Measurements from ENCODE around the gene FERD3L. TPM values are rescaled to one million over a fixed set of nuclear protein-coding genes. Genes with fewer than 3 reads are reported as not detected.

FERD3L gene
- total RNA-seq, 4 donors from 2014 or later = not detected

DNA sequence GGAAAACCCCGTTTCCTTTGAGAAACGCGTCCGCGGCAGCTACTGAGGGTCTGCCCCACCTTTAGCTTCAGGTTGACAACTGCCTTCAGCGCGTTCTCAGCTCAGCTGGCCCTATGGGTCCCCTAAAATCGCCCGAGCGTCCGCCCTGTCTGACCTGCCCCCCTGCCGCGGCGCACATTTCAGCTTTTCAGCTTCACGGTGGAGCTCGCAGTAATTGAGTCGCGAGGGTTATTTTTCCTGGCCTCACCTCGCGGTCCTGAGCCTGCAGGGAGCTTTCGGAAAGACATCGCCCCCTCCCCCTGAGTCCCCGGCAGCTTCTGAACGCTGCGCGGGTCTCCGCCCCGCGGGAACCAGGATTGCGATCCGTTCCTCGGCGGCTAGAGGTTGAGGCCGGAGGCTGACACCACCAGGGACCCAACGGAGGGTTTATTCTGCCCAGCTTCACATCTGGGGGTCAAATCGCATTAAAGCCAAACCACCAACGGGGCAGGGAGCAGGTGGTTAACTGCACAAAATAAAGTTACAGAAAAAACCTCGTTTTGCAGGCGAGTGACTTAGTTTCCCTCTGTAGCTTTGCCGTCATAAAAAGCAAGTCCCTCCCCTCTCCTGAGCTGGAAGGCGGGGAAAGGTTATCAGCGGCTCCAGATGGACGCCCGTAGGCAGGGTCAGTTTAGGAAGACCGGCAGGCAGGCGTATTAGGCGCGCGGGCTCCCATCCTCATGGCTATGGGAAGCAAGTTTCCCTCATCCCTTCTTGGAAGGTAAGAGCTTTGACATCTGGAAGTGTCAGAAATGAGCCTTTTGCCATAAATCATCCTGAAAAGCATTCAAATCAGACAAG, 38.8 kb downstream of the FERD3L start:
- WGBS, 2 donors (ENCODE audit: low coverage in 1 of 2) = 9 to 15% methylated on average over 11 to 26 of the region's 49 CpGs
- Histone ChIP-seq H3K4me1 (peaks cover 0 to 26% (median 9%) of the 10 kb centered on the region in 3 donors), H3K4me3 (peak overlapping the region; percentile 40 to 55), H3K27ac (peak overlapping the region in 3 of 4 donors; percentile 74 to 86 (median 80)), H3K36me3 (no peaks in the 10 kb centered on the region), H3K9me3 (no peaks in the 10 kb centered on the region), H3K27me3 (peaks cover 88% of the 10 kb centered on the region)
- peak; percentile 23 for ATAC-seq
- TF ChIP-seq POLR2AphosphoS5 (IDR thresholded peaks at IDR 0.05) = no peak
- no peak for TF ChIP-seq CTCF (IDR thresholded peaks at IDR 0.05)
- no peak for TF ChIP-seq EP300 (IDR thresholded peaks at IDR 0.05)

- Histone ChIP-seq H3K4me1 (peaks cover 0 to 26% (median 9%) of the 10 kb centered on the region in 3 donors), H3K27me3 (peaks cover 86% of the 10 kb centered on the region), H3K4me3 (no peak overlapping the region), H3K36me3 (no peaks in the 10 kb centered on the region), H3K27ac (peak overlapping the region in 1 of 4 donors; percentile 86), H3K9me3 (no peaks in the 10 kb centered on the region)
- 47 to 59% methylated on average over 4 of the region's 4 CpGs for WGBS, 2 donors (ENCODE audit: low coverage in 1 of 2)
- ATAC-seq = no peak
- TF ChIP-seq EP300 (IDR thresholded peaks at IDR 0.05) = no peak
- TF ChIP-seq POLR2A (IDR thresholded peaks at IDR 0.05) = no peak
- no peak for TF ChIP-seq POLR2AphosphoS5 (IDR thresholded peaks at IDR 0.05)
- TF ChIP-seq CTCF (IDR thresholded peaks at IDR 0.05) = no peak
Measured at GRCh38 chr7:19105546-19105945, 39.7 kb downstream of the FERD3L start.

DNA sequence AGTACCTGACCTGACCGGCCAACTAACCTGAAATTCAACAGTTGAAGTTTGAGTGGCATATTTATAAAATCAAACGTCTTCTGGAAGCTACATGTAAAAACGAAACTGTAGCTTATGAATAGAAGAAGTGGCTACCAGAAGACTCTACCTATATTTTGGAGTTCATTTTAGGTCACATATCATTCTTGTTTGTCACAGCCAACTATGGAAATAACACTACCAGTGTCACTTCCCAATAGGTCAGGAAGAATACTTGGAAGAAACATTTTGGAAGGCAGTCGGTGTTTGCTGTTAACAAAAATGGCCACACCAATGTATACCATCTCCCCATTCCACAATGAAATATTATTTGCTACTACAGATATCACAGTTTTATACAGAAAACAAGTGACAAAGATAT, 40.4 kb downstream of the FERD3L start:
- no peak for ATAC-seq
- H3K4me3 ChIP-seq = no peak overlapping the region
- WGBS, 2 donors (ENCODE audit: low coverage in 1 of 2) = 86 to 90% methylated on average over 2 to 4 of the region's 4 CpGs
- H3K9me3 ChIP-seq = no peaks in the 10 kb centered on the region
- H3K27me3 ChIP-seq = peaks cover 81% of the 10 kb centered on the region
- H3K36me3 ChIP-seq = no peaks in the 10 kb centered on the region
- H3K27ac ChIP-seq = no peak overlapping the region
- peaks cover 0 to 26% (median 9%) of the 10 kb centered on the region in 3 donors for H3K4me1 ChIP-seq
- TF ChIP-seq CTCF (IDR thresholded peaks at IDR 0.05) (no peak), POLR2A (IDR thresholded peaks at IDR 0.05) (no peak), EP300 (IDR thresholded peaks at IDR 0.05) (no peak), POLR2AphosphoS5 (IDR thresholded peaks at IDR 0.05) (no peak)

DNA sequence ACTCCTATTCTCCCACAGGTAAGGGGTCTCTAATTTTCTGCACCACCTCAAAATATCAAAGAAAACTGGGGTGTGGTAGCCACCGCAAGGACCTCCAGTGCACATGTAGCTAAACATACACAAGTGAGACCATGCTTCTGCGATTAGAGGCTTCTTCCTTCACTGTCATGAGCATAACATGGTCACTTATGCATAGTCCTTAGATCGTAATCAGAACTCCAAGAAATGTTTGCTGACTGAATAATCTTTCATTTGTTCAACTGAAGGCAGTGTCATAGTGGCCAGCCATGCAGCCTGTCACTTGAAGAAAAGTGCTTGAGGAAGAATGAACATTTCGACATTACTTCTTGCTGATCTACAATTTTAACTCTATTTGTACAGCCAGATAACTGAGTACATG, 42.3 kb downstream of the FERD3L start:
- Histone ChIP-seq H3K27ac (no peak overlapping the region), H3K4me3 (no peak overlapping the region), H3K27me3 (peaks cover 62% of the 10 kb centered on the region), H3K9me3 (no peaks in the 10 kb centered on the region), H3K36me3 (no peaks in the 10 kb centered on the region), H3K4me1 (peaks cover 0 to 21% (median 9%) of the 10 kb centered on the region in 3 donors)
- 95 to 96% methylated on average over 4 of the region's 4 CpGs for WGBS, 2 donors (ENCODE audit: low coverage in 1 of 2)
- TF ChIP-seq POLR2AphosphoS5 (IDR thresholded peaks at IDR 0.05) = no peak
- no peak for TF ChIP-seq EP300 (IDR thresholded peaks at IDR 0.05)
- TF ChIP-seq CTCF (IDR thresholded peaks at IDR 0.05) = no peak
- TF ChIP-seq POLR2A (IDR thresholded peaks at IDR 0.05) = no peak
- ATAC-seq = no peak

DNA sequence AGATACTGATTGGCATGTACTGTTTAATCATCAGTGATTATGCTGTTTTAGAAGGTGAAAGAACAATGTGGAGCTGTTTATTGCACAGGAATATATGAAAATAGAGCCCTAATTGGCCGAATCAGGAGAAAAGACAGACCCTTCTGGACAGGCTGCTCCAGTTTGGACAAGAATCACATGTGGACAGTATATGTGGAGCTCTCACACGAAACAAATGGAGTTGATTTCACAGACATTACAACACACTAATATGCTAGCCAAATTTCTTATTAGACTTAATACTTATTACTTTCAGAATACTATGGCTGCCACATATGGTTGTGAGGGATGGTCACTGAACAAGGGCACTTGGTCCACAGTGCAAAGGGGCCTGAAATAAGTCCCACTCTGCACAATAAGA, 43.3 kb downstream of the FERD3L start:
- Histone ChIP-seq H3K4me1 (peaks cover 0 to 11% (median 4%) of the 10 kb centered on the region in 3 donors), H3K36me3 (no peaks in the 10 kb centered on the region), H3K9me3 (no peaks in the 10 kb centered on the region), H3K4me3 (no peak overlapping the region), H3K27ac (no peak overlapping the region), H3K27me3 (peaks cover 52% of the 10 kb centered on the region)
- no peak for ATAC-seq
- 67 to 100% methylated on average over 1 to 2 of the region's 2 CpGs for WGBS, 2 donors (ENCODE audit: low coverage in 1 of 2)
- TF ChIP-seq CTCF (IDR thresholded peaks at IDR 0.05) (no peak), POLR2A (IDR thresholded peaks at IDR 0.05) (no peak), EP300 (IDR thresholded peaks at IDR 0.05) (no peak), POLR2AphosphoS5 (IDR thresholded peaks at IDR 0.05) (no peak)

Data from gastroesophageal sphincter (tissue), 4 donors.